B cell (primary cell): ENCODE data around the gene TFCP2.
"Not testable (repeated sequence)": the region's sequence is repeated elsewhere in the genome, so short reads cannot be mapped to it uniquely, and the experiment has no call there.

Experiments used
- EZH2 ChIP-seq: IDR thresholded peaks from 2 replicates; pipeline ENCODE4 v1.6.1; 2012; ENCODE audit warnings: borderline replicate concordance, low read depth, mild to moderate bottlenecking, moderate library complexity, low read length; ENCODE audit not compliant: insufficient read depth, poor library complexity, severe bottlenecking
- TF ChIP-seq, protein P1 (sequence below): fragments of 200-600 bp; IDR thresholded peaks from one replicate; pipeline ENCODE4 v1.8.0; 2022; ENCODE audit warnings: antibody characterized with exemption, mild to moderate bottlenecking

- not testable (repeated sequence) for TF ChIP-seq EZH2
- TF ChIP-seq, protein P1, sequence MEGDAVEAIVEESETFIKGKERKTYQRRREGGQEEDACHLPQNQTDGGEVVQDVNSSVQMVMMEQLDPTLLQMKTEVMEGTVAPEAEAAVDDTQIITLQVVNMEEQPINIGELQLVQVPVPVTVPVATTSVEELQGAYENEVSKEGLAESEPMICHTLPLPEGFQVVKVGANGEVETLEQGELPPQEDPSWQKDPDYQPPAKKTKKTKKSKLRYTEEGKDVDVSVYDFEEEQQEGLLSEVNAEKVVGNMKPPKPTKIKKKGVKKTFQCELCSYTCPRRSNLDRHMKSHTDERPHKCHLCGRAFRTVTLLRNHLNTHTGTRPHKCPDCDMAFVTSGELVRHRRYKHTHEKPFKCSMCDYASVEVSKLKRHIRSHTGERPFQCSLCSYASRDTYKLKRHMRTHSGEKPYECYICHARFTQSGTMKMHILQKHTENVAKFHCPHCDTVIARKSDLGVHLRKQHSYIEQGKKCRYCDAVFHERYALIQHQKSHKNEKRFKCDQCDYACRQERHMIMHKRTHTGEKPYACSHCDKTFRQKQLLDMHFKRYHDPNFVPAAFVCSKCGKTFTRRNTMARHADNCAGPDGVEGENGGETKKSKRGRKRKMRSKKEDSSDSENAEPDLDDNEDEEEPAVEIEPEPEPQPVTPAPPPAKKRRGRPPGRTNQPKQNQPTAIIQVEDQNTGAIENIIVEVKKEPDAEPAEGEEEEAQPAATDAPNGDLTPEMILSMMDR, result not testable (repeated sequence)
Measured at GRCh38 chr12:51078866-51079265, 94.1 kb downstream of the TFCP2 start.
